Measurements from ENCODE around the gene FANCC. TPM values are rescaled to one million over a fixed set of nuclear protein-coding genes. Genes with fewer than 3 reads are reported as not detected.

Gene FANCC
- total RNA-seq, 2 donors from 2014 or later = 4.9 to 21.2 TPM

GRCh38 chr9:95217936-95218335, 99.6 kb downstream of the FANCC start:
- H3K9me3 ChIP-seq = no peaks in the 10 kb centered on the region
- intact Hi-C loops (cut with DNase I) = no loop called here
- WGBS = 78% methylated on average over 5 of the region's 5 CpGs
- no peak for DNase-seq (ENCODE audit: low spot score)
- no peak overlapping the region for H3K27ac ChIP-seq
- TF ChIP-seq CTCF (IDR thresholded peaks at IDR 0.05) = no peak
- no peak for TF ChIP-seq POLR2AphosphoS5 (IDR thresholded peaks at IDR 0.05)
- TF ChIP-seq POLR2A (IDR thresholded peaks at IDR 0.05) = no peak
- H3K27me3 ChIP-seq (replicated peaks; ENCODE audit: insufficient read depth) = no peaks in the 10 kb centered on the region
- H3K4me1 ChIP-seq (replicated peaks) = no peaks in the 10 kb centered on the region
- no peak overlapping the region for H3K4me3 ChIP-seq
- H3K36me3 ChIP-seq = no peaks in the 10 kb centered on the region

- Histone ChIP-seq H3K27ac (no peak overlapping the region), H3K4me3 (no peak overlapping the region), H3K4me1 (replicated peaks) (no peaks in the 10 kb centered on the region), H3K27me3 (replicated peaks; ENCODE audit: insufficient read depth) (no peaks in the 10 kb centered on the region), H3K9me3 (no peaks in the 10 kb centered on the region), H3K36me3 (no peaks in the 10 kb centered on the region)
- intact Hi-C loops (cut with DNase I) = no loop called here
- 92% methylated on average over 5 of the region's 5 CpGs for WGBS
- no peak for DNase-seq (ENCODE audit: low spot score)
- TF ChIP-seq POLR2AphosphoS5 (IDR thresholded peaks at IDR 0.05) = no peak
- TF ChIP-seq POLR2A (IDR thresholded peaks at IDR 0.05) = no peak
- TF ChIP-seq CTCF (IDR thresholded peaks at IDR 0.05) = no peak
Measured at GRCh38 chr9:95215336-95215898, 102.1 kb downstream of the FANCC start.

DNA sequence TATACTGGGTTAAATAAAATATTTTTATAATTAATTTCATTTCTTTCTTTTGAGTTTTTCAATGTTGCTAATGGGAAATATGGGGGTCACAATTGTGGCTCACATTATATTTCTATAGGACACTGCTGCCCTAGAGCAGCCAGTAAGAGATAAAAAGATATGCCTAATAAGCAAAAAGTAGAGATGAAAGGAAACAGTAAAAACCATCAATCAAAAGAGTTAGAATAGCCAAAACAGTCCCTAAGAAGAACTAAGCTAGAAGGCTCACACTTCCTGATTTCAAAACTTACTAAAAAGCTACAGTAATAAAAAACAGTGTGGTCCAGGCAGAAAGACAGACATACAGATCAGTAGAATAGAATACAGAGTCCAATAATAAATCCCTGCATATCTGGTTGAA, 104.4 kb downstream of the FANCC start:
- no peak for DNase-seq (ENCODE audit: low spot score)
- no peak for TF ChIP-seq POLR2AphosphoS5 (IDR thresholded peaks at IDR 0.05)
- no peak for TF ChIP-seq CTCF (IDR thresholded peaks at IDR 0.05)
- TF ChIP-seq POLR2A (IDR thresholded peaks at IDR 0.05) = no peak
- intact Hi-C loops (cut with DNase I) = no loop called here
- H3K4me3 ChIP-seq = no peak overlapping the region
- H3K27ac ChIP-seq = no peak overlapping the region
- H3K27me3 ChIP-seq (replicated peaks; ENCODE audit: insufficient read depth) = no peaks in the 10 kb centered on the region
- no peaks in the 10 kb centered on the region for H3K36me3 ChIP-seq
- no peaks in the 10 kb centered on the region for H3K4me1 ChIP-seq (replicated peaks)
- no peaks in the 10 kb centered on the region for H3K9me3 ChIP-seq

DNA sequence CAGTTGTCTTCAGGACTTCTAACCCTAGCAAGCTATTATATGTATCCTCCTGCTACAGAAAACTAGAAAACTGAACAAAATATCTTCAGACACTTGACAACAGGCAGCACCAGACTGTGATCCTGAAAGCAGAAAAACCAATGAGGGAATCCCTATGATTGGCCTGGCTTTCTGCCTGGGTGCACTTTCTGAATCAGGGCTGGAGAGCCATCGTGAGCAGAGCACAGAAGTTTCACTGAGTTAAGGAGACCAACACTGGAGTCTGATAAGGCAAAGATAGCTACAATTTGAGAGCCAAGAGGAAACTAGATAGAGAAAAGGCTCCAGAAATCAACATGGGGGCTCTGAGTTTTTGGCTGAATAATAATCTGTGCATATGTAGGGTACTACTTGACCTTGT, 106.5 kb downstream of the FANCC start:
- intact Hi-C loops (cut with DNase I) = no loop called here

More for the DNA sequence above, 106.5 kb downstream of the FANCC start:
- 43% methylated on average over 1 of the region's 1 CpG for WGBS
- TF ChIP-seq POLR2AphosphoS5 (IDR thresholded peaks at IDR 0.05) (no peak), CTCF (IDR thresholded peaks at IDR 0.05) (no peak), POLR2A (IDR thresholded peaks at IDR 0.05) (no peak)
- no peaks in the 10 kb centered on the region for H3K27me3 ChIP-seq (replicated peaks; ENCODE audit: insufficient read depth)
- H3K27ac ChIP-seq = no peak overlapping the region
- H3K36me3 ChIP-seq = no peaks in the 10 kb centered on the region
- no peaks in the 10 kb centered on the region for H3K9me3 ChIP-seq
- no peak for DNase-seq (ENCODE audit: low spot score)
- no peaks in the 10 kb centered on the region for H3K4me1 ChIP-seq (replicated peaks)
- no peak overlapping the region for H3K4me3 ChIP-seq
